ENCODE measurements around the gene LCN15. TPM values are rescaled to one million over a fixed set of nuclear protein-coding genes. Genes with fewer than 3 reads are reported as not detected.
"Not testable (repeated sequence)": the region's sequence is repeated elsewhere in the genome, so short reads cannot be mapped to it uniquely, and the experiment has no call there.

LCN15 gene
- total RNA-seq, 1 donor = not detected

- not testable (repeated sequence) for DNase-seq (ENCODE audit: low read depth in 2 of 3, low spot score in 2 of 3)
Measured at GRCh38 chr9:136711219-136711648, 53.1 kb downstream of the LCN15 start.

- DNase-seq (ENCODE audit: low read depth in 2 of 3, low spot score in 2 of 3) = no peak
Measured at GRCh38 chr9:136710543-136710942, 53.8 kb downstream of the LCN15 start.

Small RNA genes within 50 kb of the gene (small RNA-seq; reads per million reads assigned to genes)
- gene AL355987.2 (not detected), gene ATP6V1G1P3 (not detected), gene MIR6722 (not detected)

Other genes with a start within 250 kb of the LCN15 start
- 190 TPM for gene NOTCH1, start 218.5 kb downstream of the LCN15 start, total RNA-seq
- gene EGFL7, start 101.6 kb downstream of the LCN15 start, total RNA-seq = 272 TPM
- gene AGPAT2, start 77.1 kb downstream of the LCN15 start, total RNA-seq = 76.5 TPM
- 227 TPM for gene DIPK1B, start 51.9 kb downstream of the LCN15 start, total RNA-seq
- gene LCN10, start 21.6 kb downstream of the LCN15 start, total RNA-seq = 1.3 TPM
- gene LCN6, start 16.0 kb downstream of the LCN15 start, total RNA-seq = 0.81 TPM
- not detected for gene LCN8, start 6.3 kb downstream of the LCN15 start, total RNA-seq
- 47.1 TPM for gene TMEM141, start 26.8 kb upstream of the LCN15 start, total RNA-seq
- 1.6 TPM for gene CCDC183, start 31.8 kb upstream of the LCN15 start, total RNA-seq
- 66.8 TPM for gene RABL6, start 43.4 kb upstream of the LCN15 start, total RNA-seq
- 0.27 TPM for gene AJM1, start 78.0 kb upstream of the LCN15 start, total RNA-seq
- gene PHPT1, start 84.9 kb upstream of the LCN15 start, total RNA-seq = 36.9 TPM
- 1.1 TPM for gene MAMDC4, start 87.8 kb upstream of the LCN15 start, total RNA-seq
- 211 TPM for gene EDF1, start 101.8 kb upstream of the LCN15 start, total RNA-seq
- 20.5 TPM for gene TRAF2, start 122.0 kb upstream of the LCN15 start, total RNA-seq
- 179 TPM for gene FBXW5, start 180.2 kb upstream of the LCN15 start, total RNA-seq
- gene C8G, start 180.7 kb upstream of the LCN15 start, total RNA-seq = 0.81 TPM
- 0.54 TPM for gene LCN12, start 187.8 kb upstream of the LCN15 start, total RNA-seq
- gene PTGDS, start 213.0 kb upstream of the LCN15 start, total RNA-seq = not detected
- gene LCNL1, start 218.5 kb upstream of the LCN15 start, total RNA-seq = not detected
- 16.7 TPM for gene PAXX, start 227.9 kb upstream of the LCN15 start, total RNA-seq
- gene CLIC3, start 232.1 kb upstream of the LCN15 start, total RNA-seq = 0.27 TPM